Measurements from ENCODE around the gene UQCC2.

The UQCC2 gene

GRCh38 chr6:33705268-33705885 is 6.1 kb downstream of the UQCC2 start:
- no peak for DNase-seq

DNA sequence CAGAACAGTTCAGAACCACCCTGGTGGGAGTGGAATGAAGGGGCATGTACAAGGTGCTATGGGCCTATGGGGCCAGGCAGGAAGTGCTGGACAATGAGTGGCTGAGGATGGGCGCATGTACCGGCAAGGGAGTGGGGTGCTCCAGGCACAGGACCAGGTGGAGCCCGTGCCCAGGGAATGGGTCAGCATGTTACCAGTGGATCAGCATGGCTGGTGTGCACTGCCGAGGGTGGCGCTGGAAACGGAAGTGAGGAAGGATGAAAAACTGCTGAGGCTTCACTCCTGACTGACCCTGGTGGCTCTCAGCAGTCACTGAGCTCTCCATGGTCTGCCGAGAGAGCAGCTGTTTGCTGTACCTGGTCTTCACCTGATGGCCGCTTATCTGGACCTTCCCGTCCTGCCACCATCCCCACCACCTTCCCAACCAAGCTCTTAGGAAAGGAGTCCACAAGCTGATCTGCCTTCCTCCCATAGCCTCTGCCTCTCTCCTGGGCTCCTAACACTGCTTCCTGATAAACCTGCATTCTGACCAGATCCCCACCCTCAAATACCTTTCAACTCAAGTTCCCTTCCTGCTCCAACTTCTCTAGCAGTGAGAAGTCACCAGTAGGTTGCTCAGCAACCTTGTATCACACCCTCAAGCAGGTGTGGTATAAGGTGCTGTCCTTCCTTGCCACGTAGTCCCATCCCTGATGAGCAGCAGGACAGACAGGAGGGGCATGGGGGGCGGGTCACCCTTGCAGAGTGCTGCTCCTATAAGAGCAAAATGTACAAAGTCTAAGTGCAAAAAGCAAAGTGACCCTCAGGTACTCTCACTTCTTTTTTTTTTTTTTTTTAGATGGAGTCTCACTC is 7.1 kb downstream of the UQCC2 start:
- no peak for DNase-seq

GRCh38 chr6:33702345-33702977 is 9.0 kb downstream of the UQCC2 start:
- no peak for DNase-seq

GRCh38 chr6:33700391-33701050 is 11.0 kb downstream of the UQCC2 start:
- DNase-seq: peak; percentile 59

DNA sequence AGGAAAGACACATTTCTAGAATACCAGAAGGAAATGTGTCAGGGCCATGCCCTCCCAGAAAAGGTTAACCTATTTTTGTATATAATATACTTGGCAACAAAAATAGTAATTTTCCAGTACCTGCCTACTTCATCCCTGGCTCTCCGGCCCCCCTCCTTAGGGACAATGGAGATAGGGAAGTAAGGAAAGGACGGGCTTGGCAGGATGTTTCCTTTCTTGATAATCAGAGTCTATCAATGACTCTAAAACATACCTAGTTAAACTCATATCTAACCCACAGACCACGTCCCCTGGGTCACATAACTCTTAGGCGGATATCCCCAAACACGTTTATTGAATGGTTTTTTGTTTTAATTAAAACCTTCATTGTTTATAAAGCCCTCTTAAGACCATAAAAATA is 11.8 kb downstream of the UQCC2 start:
- no peak for DNase-seq

DNA sequence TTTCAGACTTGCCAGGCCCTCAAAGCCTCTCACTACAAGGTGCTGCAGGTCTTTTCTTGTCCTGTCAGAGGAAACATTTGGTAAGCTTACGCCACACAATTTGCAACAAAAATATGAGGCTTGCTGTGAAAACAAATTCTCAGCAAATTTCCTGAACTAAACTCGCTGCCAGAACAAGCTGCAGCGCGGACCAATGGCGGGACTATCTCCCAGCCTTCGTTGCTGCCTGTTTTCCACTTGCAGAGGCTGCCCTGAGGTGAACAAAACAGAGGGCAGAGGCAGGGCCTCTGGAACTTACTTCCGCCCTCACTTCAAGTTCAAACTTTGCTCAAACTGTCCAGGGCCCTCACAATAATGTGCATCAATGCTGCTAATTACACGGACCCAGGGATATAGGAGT is 12.4 kb downstream of the UQCC2 start:
- no peak for DNase-seq

GRCh38 chr6:33698494-33698893 is 13.0 kb downstream of the UQCC2 start:
- DNase-seq: no peak

- no peak for DNase-seq
Observed at GRCh38 chr6:33697845-33698244, 13.7 kb downstream of the UQCC2 start.

- DNase-seq: peak; percentile 24
Observed at GRCh38 chr6:33696548-33697518, 14.7 kb downstream of the UQCC2 start.

GRCh38 chr6:33696076-33696475 is 15.4 kb downstream of the UQCC2 start:
- DNase-seq: no peak

DNA sequence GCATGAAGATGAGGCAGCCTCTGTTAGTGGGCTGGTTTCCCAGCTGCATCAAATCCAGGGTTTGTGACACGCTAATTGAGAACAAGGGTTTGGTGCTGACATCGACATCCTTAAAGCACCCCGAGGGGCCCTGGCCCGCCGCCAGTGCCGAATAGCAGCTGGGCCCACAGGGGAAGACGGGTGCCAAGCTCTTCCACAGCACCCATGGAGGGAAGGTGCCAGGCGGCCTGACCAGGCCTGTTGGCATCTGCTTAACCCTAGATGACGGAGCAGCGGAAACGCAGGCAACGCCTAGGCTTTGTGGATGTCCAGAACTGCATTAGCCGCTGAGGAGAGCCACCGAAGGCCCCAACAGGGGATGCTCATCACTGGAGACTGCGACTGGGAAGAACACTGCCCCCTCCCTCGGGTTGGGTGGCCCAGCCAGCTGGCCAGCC is 16.0 kb downstream of the UQCC2 start:
- DNase-seq: no peak

DNA sequence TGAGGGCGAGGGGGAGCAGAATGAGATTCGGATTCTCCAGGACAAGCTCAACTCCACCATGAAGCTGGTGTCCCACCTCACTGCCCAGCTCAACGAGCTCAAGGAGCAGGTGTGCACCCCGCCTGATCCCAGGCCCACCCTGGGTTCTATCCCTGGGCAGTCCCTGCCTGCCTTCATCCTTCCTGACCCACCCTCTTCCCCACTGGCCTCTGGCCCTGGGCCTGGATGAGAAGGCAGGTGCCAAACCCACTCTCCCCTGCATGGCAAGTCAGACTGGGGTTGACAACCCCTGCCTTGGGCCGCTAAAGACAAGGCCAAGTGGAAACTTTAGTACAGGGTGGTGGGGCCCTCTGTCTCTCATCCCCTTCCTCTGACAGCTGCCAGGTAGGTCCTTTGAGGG is 16.5 kb downstream of the UQCC2 start:
- no peak for DNase-seq

GRCh38 chr6:33694401-33694931 is 17.0 kb downstream of the UQCC2 start:
- peak; percentile 58 for DNase-seq

GRCh38 chr6:33693186-33694105 is 18.1 kb downstream of the UQCC2 start:
- DNase-seq: no peak

DNA sequence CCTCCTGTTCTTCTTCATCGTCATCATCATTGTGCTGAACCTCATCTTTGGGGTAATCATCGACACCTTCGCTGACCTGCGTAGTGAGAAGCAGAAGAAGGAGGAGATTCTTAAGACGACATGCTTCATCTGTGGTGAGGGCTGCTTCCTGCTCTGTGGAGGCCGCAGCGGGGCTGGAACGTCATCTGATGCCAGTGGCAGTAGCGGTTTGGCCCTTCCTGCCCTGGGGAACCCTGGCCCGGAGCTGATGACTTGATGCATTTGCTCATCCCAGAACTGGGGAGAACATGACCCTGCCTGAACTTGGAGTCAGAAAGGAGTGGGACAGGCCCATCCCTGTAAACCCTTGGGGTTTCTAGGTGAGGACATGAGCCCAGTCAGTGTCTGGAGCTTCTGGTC is 18.7 kb downstream of the UQCC2 start:
- peak; percentile 54 for DNase-seq

- no peak for DNase-seq
Observed at GRCh38 chr6:33692078-33692759, 19.3 kb downstream of the UQCC2 start.

GRCh38 chr6:33691456-33692077 is 19.9 kb downstream of the UQCC2 start:
- DNase-seq: no peak

- no peak for DNase-seq
Observed at GRCh38 chr6:33690766-33691165, 20.7 kb downstream of the UQCC2 start.

- DNase-seq: no peak
Observed at GRCh38 chr6:33689879-33690278, 21.6 kb downstream of the UQCC2 start.

- no peak for DNase-seq
Observed at GRCh38 chr6:33689148-33689494, 22.4 kb downstream of the UQCC2 start.
